ENCODE data around the gene SORCS2. TPM values are rescaled to one million over a fixed set of nuclear protein-coding genes. Genes with fewer than 3 reads are reported as not detected.

Gene SORCS2
- total and polyA plus RNA-seq, 2 donors (not counting 1 experiment from before 2014, with no cell fraction given): not detected

GRCh38 chr4:7708981-7709380 is 516.6 kb downstream of the SORCS2 start:
- Mint-ChIP-seq H3K27me3 (no peaks in the 10 kb centered on the region), H3K27ac (no peak overlapping the region), H3K4me1 (no peaks in the 10 kb centered on the region), H3K4me3 (no peak overlapping the region), H3K9me3 (ENCODE audit: insufficient read depth) (no peaks in the 10 kb centered on the region)
- H3K4me2 ChIP-seq (replicated peaks; ENCODE audit: low read depth, low read length, poor library complexity, severe bottlenecking): no peak overlapping the region
- TF ChIP-seq CTCF (IDR thresholded peaks at IDR 0.05): no peak
- no peak for TF ChIP-seq EZH2 (IDR thresholded peaks at IDR 0.05; ENCODE audit: borderline replicate concordance, insufficient read depth, low read depth, low read length, poor library complexity, severe bottlenecking)
- H3K36me3 ChIP-seq (replicated peaks in 1 of 2; ENCODE audit: control extremely low read depth in 1 of 2, control insufficient read depth in 1 of 2, extremely low read depth in 1 of 2, insufficient read depth in 2 of 2, low read length in 1 of 2): no peaks in the 10 kb centered on the region
- 53% methylated on average over 15 of the region's 15 CpGs for WGBS (ENCODE audit: insufficient coverage)
- H3K79me2 ChIP-seq (ENCODE audit: control insufficient read depth, insufficient read depth, low read length): no peaks in the 10 kb centered on the region
- intact Hi-C loops (cut with micrococcal nuclease): no loop called here
- no peaks in the 10 kb centered on the region for H4K20me1 ChIP-seq (ENCODE audit: control insufficient read depth, insufficient read depth, low read length, poor library complexity, severe bottlenecking)
- H3K27ac ChIP-seq (ENCODE audit: low read length in 2 of 2): no peak overlapping the region
- H3K9me3 ChIP-seq (ENCODE audit: control extremely low read depth in 1 of 3, control insufficient read depth in 2 of 3, insufficient read depth in 1 of 3, low read length in 2 of 3): peaks cover 0 to 6% (median 0%) of the 10 kb centered on the region in 3 donors
- no peak overlapping the region for H3K4me3 ChIP-seq (ENCODE audit: control extremely low read depth in 1 of 5, extremely low read depth in 1 of 5, insufficient read depth in 1 of 5, low read depth in 2 of 5, low read length in 4 of 5)
- no peaks in the 10 kb centered on the region for H3K4me1 ChIP-seq (ENCODE audit: control insufficient read depth in 2 of 2, insufficient read depth in 2 of 2, low read length in 2 of 2)
- no peak overlapping the region for H2AFZ ChIP-seq (ENCODE audit: insufficient read depth, low read depth, low read length, poor library complexity, severe bottlenecking)
- no peak overlapping the region for H3K9ac ChIP-seq (ENCODE audit: low read length)
- CTCF ChIA-PET: no interaction called here
- no peak for ATAC-seq (ENCODE audit: low read depth)
- POLR2A ChIA-PET: no interaction called here
- DNase-seq: no peak
- no peaks in the 10 kb centered on the region for H3K27me3 ChIP-seq (replicated peaks in 1 of 4; ENCODE audit: control extremely low read depth in 1 of 4, control insufficient read depth in 3 of 4, insufficient read depth in 4 of 4, low read length in 3 of 4)

GRCh38 chr4:7709431-7709830 is 517.1 kb downstream of the SORCS2 start:
- POLR2A ChIA-PET: no interaction called here
- Mint-ChIP-seq H3K27ac (no peak overlapping the region), H3K9me3 (ENCODE audit: insufficient read depth) (no peaks in the 10 kb centered on the region), H3K27me3 (no peaks in the 10 kb centered on the region), H3K4me3 (no peak overlapping the region), H3K4me1 (no peaks in the 10 kb centered on the region)
- ATAC-seq (ENCODE audit: low read depth) (no peak), DNase-seq (no peak)
- Histone ChIP-seq H3K79me2 (ENCODE audit: control insufficient read depth, insufficient read depth, low read length) (no peaks in the 10 kb centered on the region), H3K9me3 (ENCODE audit: control extremely low read depth in 1 of 3, control insufficient read depth in 2 of 3, insufficient read depth in 1 of 3, low read length in 2 of 3) (peaks cover 0 to 11% (median 0%) of the 10 kb centered on the region in 3 donors), H3K9ac (ENCODE audit: low read length) (no peak overlapping the region), H3K4me2 (replicated peaks; ENCODE audit: low read depth, low read length, poor library complexity, severe bottlenecking) (no peak overlapping the region), H3K4me1 (ENCODE audit: control insufficient read depth in 2 of 2, insufficient read depth in 2 of 2, low read length in 2 of 2) (no peaks in the 10 kb centered on the region), H3K36me3 (replicated peaks in 1 of 2; ENCODE audit: control extremely low read depth in 1 of 2, control insufficient read depth in 1 of 2, extremely low read depth in 1 of 2, insufficient read depth in 2 of 2, low read length in 1 of 2) (no peaks in the 10 kb centered on the region), H4K20me1 (ENCODE audit: control insufficient read depth, insufficient read depth, low read length, poor library complexity, severe bottlenecking) (no peaks in the 10 kb centered on the region), H3K27ac (ENCODE audit: low read length in 2 of 2) (no peak overlapping the region), H3K27me3 (replicated peaks in 1 of 4; ENCODE audit: control extremely low read depth in 1 of 4, control insufficient read depth in 3 of 4, insufficient read depth in 4 of 4, low read length in 3 of 4) (no peaks in the 10 kb centered on the region), H3K4me3 (ENCODE audit: control extremely low read depth in 1 of 5, extremely low read depth in 1 of 5, insufficient read depth in 1 of 5, low read depth in 2 of 5, low read length in 4 of 5) (no peak overlapping the region), H2AFZ (ENCODE audit: insufficient read depth, low read depth, low read length, poor library complexity, severe bottlenecking) (no peak overlapping the region)
- intact Hi-C loops (cut with micrococcal nuclease): no loop called here
- CTCF ChIA-PET: no interaction called here
- TF ChIP-seq EZH2 (IDR thresholded peaks at IDR 0.05; ENCODE audit: borderline replicate concordance, insufficient read depth, low read depth, low read length, poor library complexity, severe bottlenecking): no peak
- TF ChIP-seq CTCF (IDR thresholded peaks at IDR 0.05): no peak
- 87% methylated on average over 6 of the region's 6 CpGs for WGBS (ENCODE audit: insufficient coverage)
